Right lobe of liver (tissue), 4 donors: ENCODE measurements around the gene ERBB4.

Experiments
- POLR2A ChIP-seq: fragments of 450-650 bp; IDR thresholded peaks from one replicate; pipeline ENCODE4 v1.6.1; 2017; ENCODE audit warnings: antibody characterized with exemption, mild to moderate bottlenecking
- TF ChIP-seq, protein P1 (sequence below), 4 donors: fragments of 200-600 bp in 3 of 4; fragments of 450-650 bp in 1 of 4; IDR thresholded peaks; one replicate each; pipeline versions ENCODE4 v1.5.1 to v1.8.0; 2016 to 2022; ENCODE audit warnings: antibody characterized with exemption in 4 of 4, mild to moderate bottlenecking in 2 of 4
- donor health status: DM: no; HTN: no; CAD: no.
- donor health status: DM: no; HTN: no; CAD: no.
- donor health status: DM: no; HTN: yes; CAD: no.

DNA sequence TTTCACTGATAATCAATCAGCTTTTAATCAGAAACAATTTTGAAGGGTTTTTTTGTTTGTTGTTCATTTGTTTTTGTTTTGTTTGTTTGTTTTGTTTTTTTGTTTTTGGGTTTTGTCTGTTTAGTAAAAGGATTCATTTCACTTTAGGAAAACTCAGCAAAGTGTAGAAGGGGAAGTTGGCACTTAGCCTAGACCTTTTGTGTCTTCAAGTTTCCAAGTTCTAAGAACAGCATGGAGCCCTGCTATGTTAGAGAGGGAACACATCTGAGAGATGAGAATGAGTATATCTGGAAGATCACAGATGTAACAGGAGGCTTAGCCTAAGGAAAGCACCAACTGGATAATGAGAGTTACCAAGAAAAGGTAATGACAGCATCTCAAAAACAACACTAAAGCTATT is 501.5 kb downstream of the ERBB4 start:
- TF ChIP-seq, protein P1, sequence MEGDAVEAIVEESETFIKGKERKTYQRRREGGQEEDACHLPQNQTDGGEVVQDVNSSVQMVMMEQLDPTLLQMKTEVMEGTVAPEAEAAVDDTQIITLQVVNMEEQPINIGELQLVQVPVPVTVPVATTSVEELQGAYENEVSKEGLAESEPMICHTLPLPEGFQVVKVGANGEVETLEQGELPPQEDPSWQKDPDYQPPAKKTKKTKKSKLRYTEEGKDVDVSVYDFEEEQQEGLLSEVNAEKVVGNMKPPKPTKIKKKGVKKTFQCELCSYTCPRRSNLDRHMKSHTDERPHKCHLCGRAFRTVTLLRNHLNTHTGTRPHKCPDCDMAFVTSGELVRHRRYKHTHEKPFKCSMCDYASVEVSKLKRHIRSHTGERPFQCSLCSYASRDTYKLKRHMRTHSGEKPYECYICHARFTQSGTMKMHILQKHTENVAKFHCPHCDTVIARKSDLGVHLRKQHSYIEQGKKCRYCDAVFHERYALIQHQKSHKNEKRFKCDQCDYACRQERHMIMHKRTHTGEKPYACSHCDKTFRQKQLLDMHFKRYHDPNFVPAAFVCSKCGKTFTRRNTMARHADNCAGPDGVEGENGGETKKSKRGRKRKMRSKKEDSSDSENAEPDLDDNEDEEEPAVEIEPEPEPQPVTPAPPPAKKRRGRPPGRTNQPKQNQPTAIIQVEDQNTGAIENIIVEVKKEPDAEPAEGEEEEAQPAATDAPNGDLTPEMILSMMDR (IDR thresholded peaks at IDR 0.05) = no peak
- TF ChIP-seq POLR2A = no peak
